Retinal pigment epithelial cell (primary cell): Measurements from ENCODE around the gene RHCE.
"Not testable (repeated sequence)": the region's sequence is repeated elsewhere in the genome, so short reads cannot be mapped to it uniquely, and the experiment has no call there.

Source experiments
- DNase-seq: peaks from one replicate; pipeline ENCODE4 v3.0.0-alpha.2; 2010; ENCODE audit warnings: low read depth
- H3K4me3 ChIP-seq: 2 replicates; pipeline ENCODE4 v1.5.1; 2011; ENCODE audit warnings: mild to moderate bottlenecking, low read length, control low read depth, moderate library complexity
- TF ChIP-seq, protein P1 (sequence below): conservative IDR thresholded peaks from 2 replicates; pipeline ENCODE4 v1.5.1; 2011; ENCODE audit warnings: low read depth, low read length, control low read depth, inconsistent platforms

RHCE gene

DNA sequence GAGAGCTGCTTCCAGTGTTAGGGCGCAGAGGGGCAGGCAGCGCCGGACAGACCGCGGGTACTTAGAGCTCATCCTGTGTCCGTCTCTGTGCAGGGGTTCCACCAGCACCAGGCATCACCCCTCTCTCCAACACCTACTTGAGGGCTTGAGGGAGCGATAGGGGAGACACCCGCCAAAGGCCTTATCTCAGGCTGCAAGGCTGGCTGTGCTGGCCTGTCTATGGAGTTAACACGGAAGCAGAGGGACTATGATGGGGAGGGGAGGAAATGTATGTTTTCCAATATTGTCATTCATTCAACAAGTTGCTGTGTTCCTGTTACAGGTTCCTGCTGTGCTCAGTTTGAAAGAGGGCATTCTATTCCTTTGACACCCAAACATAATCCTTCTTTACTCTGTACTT lies at the start of gene RHCE:
TSS of gene RHCE (minus strand) at position 111 of the 400 bp plus-strand sequence. CDS start at position 72, 39 bp downstream.
- not testable (repeated sequence) for H3K4me3 ChIP-seq, DNase-seq

DNA sequence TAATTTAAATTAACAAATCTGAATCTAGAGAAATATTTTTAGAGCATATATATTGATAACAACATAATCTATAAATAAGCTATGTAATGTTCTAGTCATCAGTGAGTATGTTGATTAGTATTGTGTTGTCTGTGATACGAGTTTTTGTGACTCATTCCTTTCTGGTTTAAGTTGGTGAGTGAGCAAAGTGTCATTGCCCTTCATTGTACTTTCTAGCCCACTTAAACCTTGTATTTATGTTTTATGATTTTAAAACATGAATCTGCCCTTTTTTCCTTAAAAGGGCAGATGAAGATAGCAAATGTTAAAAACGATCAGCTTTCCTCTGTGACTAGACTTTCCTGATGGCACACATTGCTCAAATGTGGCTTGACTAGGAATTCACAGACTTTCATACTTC lies 48.6 kb upstream of the RHCE start:
- H3K4me3 ChIP-seq: no peak overlapping the region
- no peak for DNase-seq
- TF ChIP-seq, protein P1, sequence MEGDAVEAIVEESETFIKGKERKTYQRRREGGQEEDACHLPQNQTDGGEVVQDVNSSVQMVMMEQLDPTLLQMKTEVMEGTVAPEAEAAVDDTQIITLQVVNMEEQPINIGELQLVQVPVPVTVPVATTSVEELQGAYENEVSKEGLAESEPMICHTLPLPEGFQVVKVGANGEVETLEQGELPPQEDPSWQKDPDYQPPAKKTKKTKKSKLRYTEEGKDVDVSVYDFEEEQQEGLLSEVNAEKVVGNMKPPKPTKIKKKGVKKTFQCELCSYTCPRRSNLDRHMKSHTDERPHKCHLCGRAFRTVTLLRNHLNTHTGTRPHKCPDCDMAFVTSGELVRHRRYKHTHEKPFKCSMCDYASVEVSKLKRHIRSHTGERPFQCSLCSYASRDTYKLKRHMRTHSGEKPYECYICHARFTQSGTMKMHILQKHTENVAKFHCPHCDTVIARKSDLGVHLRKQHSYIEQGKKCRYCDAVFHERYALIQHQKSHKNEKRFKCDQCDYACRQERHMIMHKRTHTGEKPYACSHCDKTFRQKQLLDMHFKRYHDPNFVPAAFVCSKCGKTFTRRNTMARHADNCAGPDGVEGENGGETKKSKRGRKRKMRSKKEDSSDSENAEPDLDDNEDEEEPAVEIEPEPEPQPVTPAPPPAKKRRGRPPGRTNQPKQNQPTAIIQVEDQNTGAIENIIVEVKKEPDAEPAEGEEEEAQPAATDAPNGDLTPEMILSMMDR: no peak

DNA sequence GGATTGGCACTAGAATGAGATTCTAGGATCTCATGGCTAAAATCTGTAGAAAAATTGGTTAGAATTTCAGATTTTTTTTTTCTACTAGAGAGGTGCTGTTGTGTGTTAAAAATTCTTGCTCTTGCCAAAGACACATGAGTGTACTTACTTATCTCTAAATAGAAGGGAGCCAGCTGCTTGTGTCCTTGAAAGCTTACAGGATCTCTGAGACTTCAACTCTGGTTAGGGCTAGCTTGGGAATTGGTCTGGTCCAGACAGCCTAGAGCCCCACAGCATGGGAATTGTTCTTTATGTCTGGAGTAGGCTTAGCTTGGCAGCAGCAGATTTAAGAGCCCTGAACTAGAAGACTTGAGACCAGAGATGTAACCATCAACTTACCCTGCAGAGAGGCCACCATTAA lies 47.4 kb upstream of the RHCE start:
- TF ChIP-seq, protein P1: no peak
- DNase-seq: no peak
- no peak overlapping the region for H3K4me3 ChIP-seq

DNA sequence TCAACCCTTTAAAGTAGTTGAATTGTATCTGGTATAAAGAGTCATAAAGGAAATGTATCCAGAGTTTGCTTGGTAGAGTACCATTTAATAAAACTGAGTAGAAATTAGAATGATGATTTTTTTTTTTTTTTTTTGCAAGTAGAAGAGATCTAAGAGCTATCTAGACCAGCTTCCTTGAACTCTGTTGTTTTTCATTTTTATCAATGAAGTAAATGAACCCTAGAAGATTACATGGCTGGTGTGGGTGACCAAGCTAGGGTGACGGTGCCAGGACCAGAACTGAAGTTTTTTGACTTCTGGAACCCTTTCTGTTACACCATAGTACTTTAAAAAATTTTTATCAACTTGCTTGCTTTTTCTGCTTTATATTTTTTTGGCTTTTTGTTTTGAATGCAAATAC lies 47.0 kb upstream of the RHCE start:
- DNase-seq: no peak
- TF ChIP-seq, protein P1: no peak
- no peak overlapping the region for H3K4me3 ChIP-seq

DNA sequence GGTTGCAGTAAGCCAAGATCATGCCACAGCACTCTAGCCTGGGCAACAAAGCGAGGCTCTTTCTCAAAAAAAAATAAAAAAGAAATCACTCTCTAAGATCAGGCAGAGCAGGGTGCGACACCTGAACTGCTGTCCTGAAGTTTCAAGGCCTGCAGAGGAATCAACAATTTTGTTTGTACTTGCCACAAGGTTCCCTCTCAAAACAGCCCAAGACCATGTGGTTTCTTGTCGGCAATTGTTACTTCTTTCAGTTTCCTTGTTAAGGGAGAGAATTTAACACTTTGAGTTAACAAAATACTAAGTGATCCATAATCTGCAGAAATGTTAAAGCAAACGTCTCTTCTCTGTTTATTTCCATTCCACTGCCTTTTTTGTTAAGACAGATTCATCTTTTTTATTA lies 46.6 kb upstream of the RHCE start:
- no peak for DNase-seq
- TF ChIP-seq, protein P1: no peak
- H3K4me3 ChIP-seq: no peak overlapping the region

DNA sequence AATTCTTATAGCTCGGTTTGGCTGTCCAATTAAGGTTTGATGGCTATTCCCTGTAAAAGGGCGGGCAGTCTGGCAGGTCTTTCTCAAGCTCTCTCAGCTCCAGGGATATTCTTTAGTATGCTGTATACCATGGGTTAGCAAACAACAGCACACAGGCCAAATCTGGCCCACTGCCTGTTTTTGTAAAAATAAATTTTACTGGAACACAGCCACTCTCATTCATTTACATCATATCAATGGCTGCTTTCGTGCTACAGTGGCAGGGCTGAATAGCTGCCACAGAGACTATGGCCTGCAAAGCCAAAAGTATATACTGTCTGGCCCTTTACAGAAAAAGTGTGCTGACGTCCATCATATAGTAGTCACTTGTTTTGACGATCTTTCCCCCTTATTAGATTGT lies 42.1 kb upstream of the RHCE start:
- DNase-seq: no peak
- H3K4me3 ChIP-seq: no peak overlapping the region
- TF ChIP-seq, protein P1: no peak

DNA sequence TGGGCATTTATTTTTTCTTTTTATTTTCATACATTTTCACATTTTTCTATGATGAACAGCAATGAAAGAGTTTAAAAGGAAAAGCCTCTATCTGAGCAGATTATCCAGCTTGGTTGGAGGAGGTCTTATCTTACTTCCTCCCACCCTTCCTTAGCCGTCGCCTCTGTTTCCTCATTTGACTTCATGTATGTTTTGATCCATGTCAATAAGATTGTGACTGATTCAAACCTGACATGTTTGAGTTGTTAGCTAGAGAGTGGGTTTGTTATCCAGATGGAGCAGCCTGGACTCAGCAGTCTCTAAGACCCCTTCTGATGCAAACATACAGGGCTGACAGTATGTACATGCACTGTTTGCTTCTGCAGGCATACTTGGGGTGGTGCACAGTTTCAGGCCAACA lies 41.2 kb upstream of the RHCE start:
- no peak for DNase-seq

DNA sequence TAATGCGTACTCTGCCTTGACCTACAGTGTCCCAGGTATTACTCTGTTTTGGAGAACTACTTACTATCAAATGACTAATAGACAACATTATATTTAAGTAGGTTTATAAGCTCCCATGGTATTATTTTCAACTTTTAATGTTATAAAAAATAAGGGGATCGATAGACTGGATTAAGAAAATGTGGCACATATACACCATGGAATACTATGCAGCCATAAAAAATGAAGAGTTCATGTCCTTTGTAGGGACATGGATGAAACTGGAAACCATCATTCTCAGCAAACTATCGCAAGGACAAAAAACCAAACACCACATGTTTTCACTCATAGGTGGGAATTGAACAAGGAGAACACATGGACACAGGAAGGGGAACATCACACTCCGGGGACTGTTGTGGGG lies 40.2 kb upstream of the RHCE start:
- not testable (repeated sequence) for DNase-seq, H3K4me3 ChIP-seq

More for the DNA sequence above, 41.2 kb upstream of the RHCE start:
- H3K4me3 ChIP-seq: no peak overlapping the region
- TF ChIP-seq, protein P1: no peak
